GM21528 (cell line): Measurements from ENCODE around the gene DENND5A.
"Not testable (repeated sequence)": the region's sequence is repeated elsewhere in the genome, so short reads cannot be mapped to it uniquely, and the experiment has no call there.

Experiments used
- ATAC-seq: cut with Tn5 transposase; IDR thresholded peaks from one replicate; pipeline ENCODE4 v1.9.1; 2021; ENCODE audit warnings: mild to moderate bottlenecking, moderate library complexity; ENCODE audit not compliant: unreplicated experiment, low FRiP score

The DENND5A gene

GRCh38 chr11:9179141-9179540 is 86.0 kb downstream of the DENND5A start:
- ATAC-seq = no peak

DNA sequence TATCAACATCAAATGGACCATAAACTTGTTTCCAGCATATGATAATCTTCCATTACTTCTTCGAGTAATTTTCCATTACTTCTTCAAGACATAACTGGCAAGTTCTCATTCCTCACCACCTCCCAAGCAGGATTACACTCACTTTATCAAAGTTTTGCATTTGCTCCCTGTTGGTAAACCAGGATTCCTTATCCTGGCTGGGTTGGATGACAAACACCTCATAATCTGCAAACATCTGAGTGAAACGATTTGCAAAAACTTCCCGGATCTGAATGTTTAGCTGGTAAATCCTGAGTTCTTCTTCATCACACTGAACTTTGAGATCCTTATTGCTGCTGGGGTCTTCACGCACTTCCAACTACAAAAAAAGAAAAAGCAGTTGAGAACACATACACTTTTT is 86.4 kb downstream of the DENND5A start:
- no peak for ATAC-seq

DNA sequence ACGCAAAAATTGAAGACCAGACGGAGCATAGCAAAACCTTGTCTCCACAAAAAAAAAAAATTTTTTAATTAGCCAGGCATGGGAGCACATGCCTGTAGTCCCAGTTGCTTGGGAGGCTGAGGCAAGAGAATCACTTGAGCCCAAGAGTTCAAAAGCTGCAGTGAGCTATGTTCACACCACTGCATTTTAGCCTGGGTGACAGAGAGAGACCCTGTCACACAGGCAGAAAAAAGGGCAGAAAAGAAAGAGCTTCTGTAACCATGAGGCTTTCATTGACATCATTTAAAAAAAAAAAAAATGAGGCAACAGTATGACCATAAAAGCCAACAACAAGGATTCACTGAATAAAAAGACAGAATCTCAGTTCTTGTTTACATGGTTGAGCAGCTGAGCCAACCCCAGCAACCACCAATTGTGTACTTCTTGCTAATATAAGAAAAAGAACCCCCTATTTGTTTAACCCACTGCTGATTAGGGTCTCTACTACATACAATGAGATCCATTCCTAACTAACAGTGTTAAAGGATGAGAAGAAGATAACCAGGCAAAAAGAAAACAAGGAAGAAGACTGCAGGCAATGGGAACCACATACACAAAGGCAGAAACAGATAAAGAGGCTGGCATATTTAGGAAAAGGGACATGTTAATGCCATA is 87.6 kb downstream of the DENND5A start:
- ATAC-seq = no peak

DNA sequence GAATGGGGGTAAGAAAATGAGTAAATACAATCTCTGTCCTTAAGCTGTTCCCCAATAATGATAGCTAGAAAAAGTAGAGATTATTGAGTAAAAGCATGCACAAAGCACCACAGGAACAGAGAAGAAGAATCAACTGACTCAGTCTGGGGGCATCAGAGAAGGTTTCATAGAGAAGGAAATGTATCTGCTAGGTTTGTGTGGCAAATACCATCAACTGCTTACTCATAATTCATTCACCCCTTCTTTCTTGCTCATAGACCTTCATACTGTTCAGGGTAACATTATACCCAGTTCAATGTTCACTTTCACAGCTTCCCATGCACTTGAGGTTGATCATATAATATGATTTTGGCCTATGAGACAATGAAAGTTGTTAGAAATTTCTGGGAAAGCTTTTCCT is 88.6 kb downstream of the DENND5A start:
- ATAC-seq = no peak

- ATAC-seq = no peak
Measured at GRCh38 chr11:9176136-9176535, 89.0 kb downstream of the DENND5A start.

DNA sequence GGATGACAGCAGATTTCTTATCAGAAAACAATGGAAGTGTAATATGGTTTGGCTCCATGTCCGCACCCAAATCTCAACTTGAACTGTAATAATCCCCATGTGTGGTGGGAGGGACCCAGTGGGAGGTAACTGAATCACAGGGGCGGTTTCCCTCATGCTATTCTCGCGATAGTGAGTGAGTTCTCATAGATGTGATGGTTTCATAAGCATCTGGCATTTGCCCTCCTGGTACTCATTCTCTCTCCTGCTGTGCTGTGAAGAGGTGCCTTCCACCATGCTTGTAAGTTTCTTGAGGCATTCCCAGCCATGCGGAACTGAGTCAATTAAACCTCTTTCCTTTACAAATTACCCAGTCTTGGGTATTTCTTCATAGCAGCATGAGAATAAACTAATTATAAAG is 92.8 kb downstream of the DENND5A start:
- ATAC-seq = no peak

GRCh38 chr11:9170450-9170849 is 94.7 kb downstream of the DENND5A start:
- ATAC-seq = no peak

DNA sequence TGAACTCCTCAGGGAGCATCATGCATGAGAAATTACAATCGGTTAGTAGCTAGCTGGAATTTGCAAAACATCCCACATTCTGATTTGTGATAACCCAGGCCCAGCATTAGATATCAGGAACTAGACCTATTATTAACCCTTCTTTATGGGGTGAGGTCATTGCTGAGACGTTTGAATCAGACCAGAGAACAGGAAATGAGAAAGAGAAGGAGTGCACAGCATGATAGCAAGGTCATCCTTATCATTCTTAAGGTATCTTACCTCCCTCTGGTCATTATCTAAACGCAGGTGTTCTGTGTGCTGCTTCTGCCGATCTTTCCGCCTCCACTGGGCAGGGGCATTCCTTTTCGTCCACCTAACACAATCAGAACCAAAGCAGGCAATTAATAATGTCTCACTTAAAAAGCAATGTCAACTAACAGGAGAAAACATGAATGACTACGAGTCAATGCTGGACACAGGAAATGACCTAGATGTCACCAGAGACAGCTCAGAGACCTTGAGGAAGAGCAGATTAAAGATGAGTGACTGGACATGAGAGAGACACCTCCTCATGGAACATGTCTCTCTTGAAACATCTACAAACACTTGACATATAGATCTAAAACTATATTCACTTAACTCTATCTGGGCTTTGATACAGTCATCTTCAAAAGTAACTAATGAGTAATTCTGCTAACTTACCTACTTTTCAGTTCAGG is 95.4 kb downstream of the DENND5A start:
- ATAC-seq = no peak

DNA sequence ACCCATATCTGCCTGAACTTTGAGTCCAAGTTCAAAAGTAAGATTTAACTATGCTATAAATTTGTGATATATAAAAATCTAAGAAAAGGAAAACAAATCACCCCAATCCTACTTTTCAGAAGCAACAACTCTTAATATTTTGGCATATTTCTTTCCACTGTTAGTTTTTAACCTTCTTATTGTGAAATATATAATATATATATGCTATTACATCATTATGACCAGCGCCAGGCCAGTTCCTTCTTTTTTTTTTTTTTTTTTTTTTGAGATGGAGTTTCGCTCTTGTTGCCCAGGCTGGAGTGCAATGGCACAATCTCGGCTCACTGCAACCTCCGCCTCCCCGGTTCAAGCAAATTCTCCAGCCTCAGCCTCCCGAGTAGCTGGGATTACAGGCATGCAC is 103.2 kb downstream of the DENND5A start:
- ATAC-seq = not testable (repeated sequence)

- no peak for ATAC-seq
Measured at GRCh38 chr11:9160166-9160565, 105.0 kb downstream of the DENND5A start.

DNA sequence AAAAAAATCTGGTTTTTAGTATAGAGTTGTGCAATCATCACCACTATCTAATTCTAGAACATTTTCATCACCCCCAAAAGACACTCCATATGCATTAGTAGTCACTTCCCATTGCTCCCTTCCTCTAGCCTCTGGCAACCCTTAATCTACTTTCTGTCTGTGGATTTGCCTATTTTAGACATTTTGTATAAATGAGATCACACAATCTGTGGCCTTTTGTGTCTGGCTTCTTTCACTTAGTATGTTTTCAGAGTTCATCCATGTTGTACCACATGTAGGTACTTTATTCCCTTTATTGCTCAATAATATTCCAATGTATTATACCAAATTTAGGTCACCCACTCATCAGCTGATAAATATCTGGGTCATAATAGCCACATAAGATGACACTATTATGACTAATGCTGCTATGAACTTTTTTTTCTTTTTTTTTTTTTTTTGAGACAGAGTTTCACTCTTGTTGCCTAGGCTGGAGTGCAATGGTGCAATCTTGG is 106.2 kb downstream of the DENND5A start:
- ATAC-seq = no peak

DNA sequence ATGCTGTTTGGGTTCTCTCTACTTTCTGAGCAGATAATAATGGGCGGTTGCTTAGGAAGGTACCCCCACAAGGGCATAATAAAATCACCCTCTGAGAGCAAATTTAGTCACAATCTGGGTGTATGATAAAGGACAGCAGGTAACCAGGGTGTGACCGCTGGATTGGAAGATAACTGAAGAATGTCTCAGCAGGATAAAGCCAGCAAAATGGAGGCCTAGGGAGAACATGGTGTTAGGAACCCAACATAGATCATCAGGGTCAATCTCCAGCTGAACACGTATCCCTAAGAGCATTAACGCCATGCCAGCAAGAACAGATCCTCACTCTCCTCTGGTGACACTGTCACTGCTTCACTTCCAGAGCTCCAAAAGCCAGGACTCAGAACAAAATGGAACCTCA is 109.2 kb downstream of the DENND5A start:
- ATAC-seq = no peak

DNA sequence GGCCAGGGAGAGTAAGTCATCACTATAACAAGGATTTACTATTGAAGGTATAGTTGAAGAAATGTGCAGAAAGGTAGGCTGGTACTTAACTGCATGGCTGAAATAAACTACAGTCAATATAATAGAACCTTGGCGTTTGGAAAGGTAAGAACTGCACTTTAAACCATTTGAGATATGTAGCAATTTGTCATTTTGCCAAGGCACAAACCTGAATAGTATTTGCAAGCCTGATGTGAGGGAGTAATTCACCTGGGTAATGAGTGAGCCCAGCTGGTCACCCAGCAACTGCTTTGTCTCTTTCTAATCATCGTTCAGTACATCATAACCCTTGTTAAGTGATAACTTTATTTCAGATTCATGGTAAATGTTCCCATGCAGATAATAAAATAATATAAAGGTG is 111.5 kb downstream of the DENND5A start:
- no peak for ATAC-seq

GRCh38 chr11:9151631-9152030 is 113.5 kb downstream of the DENND5A start:
- no peak for ATAC-seq

DNA sequence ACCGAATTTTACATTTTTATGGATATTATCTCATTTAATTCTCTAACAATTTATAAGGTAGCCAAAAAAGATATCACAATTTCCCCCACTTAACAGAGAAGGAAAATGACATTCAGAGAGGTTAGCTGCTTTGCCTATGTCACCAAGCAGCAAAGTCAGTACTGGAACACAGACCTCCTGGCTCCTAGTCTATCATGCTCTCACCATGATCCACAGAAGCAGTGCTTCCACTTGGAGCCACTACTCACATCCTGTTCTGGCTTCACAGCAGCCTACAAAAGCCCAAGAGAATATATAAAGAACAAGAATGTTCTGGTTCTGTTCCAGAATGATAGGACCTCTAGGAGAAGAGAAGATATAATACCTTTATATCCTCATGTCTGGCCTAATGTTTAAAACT is 114.2 kb downstream of the DENND5A start:
- no peak for ATAC-seq

GRCh38 chr11:9150501-9150900 is 114.6 kb downstream of the DENND5A start:
- no peak for ATAC-seq

DNA sequence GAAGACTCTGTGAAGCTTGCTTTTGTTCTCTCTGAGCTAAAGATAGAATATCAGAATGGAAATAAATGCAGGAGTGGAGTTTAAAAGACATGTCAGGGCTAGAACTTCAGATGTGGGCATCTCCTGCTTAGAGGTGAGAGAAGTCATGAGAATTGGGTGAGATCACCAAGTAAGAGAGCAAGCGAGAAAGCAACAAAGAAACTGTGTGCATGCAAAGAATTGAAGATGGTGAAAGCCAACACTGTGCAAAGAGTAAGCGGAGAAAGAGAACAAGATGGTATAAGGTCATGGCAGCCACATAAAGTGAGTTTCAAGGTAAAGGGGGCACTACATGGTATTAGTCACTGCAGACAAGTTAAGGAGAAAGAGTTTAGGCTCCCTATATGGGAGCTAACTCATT is 116.4 kb downstream of the DENND5A start:
- ATAC-seq = no peak

- ATAC-seq = no peak
Measured at GRCh38 chr11:9148035-9148434, 117.1 kb downstream of the DENND5A start.

DNA sequence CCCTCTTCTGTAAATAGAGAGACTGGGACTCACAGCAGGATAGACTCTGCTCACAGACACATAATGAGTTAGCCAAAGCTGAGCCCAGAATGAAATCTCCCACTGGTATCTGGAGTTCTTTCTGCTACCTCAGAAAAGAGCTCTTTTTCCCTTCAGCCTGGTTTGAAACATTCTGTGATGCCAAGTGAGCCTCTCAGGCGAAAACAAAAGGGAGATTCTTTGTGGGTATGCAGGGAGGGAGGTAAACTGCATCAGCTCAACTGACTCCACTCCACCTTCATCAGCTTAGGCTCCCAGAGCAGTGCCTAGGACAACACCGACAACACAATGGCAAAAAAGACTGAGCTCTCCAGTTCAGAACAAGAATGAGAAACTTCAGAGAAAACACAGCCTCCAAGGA is 118.7 kb downstream of the DENND5A start:
- no peak for ATAC-seq

DNA sequence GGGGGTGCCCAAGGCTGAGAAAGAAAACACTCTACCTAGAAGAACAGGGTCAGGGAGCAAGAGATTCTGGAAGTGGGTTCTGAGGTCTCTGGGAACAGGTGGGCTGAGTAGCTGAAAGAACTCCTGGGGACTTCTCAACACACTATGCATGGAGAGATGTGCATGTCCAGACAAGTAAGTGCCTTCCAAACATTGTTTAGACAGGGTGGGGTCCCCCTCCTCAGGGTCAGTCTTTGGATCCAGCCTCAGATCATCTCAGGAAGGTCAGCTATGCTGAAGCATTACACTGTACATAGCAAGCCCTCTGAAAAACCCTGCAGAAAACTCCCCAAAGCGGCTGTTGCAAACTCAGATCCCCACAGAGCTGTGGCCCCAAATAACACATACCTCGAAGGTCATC is 119.9 kb downstream of the DENND5A start:
- ATAC-seq = no peak

DNA sequence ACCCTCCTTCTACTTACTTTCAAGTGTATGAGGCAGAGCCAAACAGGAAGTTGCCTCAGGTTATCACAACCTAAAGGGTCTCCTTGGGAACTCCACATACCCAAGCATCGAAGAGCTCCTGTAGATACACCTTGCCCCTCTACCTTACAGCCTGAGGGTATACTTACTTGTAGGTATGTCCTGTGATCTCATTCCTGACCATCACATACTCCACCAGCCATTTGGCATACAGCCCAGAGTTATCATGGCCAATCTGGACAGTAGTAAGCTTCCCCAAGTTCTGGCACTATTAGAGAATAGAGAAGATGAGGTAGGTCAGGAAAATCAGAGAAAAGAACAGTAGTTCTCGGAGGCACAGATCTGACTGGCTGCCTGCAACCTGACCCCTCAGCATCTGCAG is 120.3 kb downstream of the DENND5A start:
- ATAC-seq = no peak

DNA sequence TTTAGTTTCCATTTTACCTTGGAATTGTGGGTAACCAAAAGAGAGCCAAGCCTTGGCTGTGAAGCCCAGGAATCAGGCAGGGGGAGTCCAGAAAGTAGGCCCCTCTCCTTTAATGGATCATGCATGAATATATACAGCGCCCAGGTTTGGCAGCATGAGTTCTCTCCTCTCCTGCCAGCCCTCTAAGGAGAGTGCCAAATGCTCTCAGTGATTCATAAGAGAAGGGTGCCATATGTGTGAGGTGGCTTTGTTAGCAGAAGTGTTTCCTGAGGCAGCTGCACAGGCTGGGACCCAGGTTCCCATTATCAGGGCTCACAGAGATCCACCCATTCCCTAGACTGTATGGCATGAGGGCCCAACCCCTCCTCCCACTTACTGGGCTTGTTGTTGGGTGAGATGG is 121.4 kb downstream of the DENND5A start:
- no peak for ATAC-seq
